GM21576 (cell line): ENCODE results near the gene USP26.
"Not testable (repeated sequence)": the region's sequence is repeated elsewhere in the genome, so short reads cannot be mapped to it uniquely, and the experiment has no call there.

Experiments used
- ATAC-seq: cut with Tn5 transposase; IDR thresholded peaks from one replicate; pipeline ENCODE4 v1.9.1; 2021; ENCODE audit warnings: mild to moderate bottlenecking, moderate library complexity; ENCODE audit not compliant: unreplicated experiment

Gene USP26, protein sequence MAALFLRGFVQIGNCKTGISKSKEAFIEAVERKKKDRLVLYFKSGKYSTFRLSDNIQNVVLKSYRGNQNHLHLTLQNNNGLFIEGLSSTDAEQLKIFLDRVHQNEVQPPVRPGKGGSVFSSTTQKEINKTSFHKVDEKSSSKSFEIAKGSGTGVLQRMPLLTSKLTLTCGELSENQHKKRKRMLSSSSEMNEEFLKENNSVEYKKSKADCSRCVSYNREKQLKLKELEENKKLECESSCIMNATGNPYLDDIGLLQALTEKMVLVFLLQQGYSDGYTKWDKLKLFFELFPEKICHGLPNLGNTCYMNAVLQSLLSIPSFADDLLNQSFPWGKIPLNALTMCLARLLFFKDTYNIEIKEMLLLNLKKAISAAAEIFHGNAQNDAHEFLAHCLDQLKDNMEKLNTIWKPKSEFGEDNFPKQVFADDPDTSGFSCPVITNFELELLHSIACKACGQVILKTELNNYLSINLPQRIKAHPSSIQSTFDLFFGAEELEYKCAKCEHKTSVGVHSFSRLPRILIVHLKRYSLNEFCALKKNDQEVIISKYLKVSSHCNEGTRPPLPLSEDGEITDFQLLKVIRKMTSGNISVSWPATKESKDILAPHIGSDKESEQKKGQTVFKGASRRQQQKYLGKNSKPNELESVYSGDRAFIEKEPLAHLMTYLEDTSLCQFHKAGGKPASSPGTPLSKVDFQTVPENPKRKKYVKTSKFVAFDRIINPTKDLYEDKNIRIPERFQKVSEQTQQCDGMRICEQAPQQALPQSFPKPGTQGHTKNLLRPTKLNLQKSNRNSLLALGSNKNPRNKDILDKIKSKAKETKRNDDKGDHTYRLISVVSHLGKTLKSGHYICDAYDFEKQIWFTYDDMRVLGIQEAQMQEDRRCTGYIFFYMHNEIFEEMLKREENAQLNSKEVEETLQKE

DNA sequence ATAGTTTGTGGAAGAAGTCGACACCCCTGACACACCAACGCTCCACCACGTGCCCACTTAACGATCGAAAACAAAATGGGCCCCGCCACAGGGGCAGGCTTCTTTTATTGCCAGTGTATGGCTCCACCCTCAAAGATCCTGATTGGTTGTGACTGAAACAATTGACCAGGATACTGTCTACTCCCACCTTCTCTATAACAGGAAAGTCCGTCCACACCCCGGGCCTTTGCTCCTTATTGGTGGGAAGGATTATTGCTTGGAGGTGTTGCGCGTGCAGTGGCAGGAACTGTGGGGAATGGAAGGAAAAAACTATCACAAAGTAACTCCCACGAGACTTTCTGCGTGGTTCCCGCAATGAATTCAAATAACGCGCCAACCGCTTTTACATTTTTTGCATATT is at the start of gene USP26:
Gene USP26, minus strand, starts transcription at position 79 of the 400 bp plus-strand sequence. CDS start 68,889 bp downstream, outside the sequence.
- ATAC-seq = no peak

DNA sequence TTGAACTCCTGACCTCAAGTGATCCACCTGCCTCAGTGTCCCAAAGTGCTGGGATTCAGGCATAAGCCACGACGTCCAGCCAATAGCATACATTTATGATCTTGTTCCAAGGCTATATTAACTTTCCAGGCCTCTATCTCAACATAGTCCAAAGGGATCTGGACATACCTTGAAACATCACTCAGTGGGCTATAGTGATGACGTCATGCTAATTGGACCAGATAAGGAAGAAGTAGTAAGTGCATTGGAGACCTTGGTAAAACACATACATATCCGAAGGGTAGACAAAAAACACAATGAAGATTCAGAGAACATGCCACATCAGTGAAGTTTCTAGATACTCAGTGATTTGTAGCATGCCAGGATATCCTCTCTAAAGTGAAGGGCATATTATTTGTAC is 37.4 kb upstream of the USP26 start:
- ATAC-seq = no peak

DNA sequence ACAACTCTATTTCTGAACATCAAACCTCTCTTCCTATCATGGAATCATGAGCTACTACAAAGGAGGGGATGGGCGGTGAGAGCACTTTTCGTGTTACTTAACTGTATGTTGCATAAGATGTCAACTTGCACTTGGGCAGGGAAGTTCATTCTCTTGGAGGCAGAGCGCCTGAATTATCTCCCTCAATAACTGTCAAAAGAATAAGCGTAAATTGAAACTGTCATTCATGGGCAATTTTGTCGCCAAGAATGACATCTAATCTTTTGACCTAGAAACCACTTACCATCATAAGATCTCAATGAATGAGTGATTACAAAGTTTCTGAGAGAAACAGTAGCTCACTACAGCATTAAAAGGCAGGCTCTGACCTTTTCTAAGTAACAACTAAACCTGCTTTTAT is 23.5 kb upstream of the USP26 start:
- no peak for ATAC-seq

DNA sequence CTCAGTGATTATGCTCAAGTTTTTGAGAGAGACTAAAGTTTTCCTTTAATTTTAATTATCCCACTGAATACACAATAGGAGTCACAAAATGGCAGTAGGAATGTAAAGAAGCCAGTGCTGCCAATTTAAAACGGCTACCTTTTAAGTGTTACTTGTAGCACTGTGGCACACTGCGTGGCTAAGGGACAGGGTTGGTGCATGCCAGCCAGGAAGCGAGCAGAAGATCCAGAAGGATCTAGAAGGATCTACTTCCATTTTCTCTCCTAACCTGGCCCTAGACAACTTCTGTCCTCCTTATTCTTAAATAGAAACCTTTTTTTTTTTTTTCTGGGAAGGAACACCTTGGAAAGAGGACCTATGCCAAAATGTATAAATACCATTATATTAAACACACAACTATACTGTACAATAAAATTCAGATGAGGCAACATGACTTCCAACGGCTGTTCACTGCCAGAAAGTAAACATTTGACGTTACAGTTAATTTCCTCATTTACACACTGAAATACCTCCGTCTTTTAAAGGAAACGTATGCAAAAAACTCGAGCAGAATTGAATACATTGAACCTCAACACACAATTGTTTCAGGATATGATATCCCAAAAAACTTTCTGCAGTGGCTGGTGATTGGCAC is 2.7 kb downstream of the USP26 start:
- no peak for ATAC-seq

DNA sequence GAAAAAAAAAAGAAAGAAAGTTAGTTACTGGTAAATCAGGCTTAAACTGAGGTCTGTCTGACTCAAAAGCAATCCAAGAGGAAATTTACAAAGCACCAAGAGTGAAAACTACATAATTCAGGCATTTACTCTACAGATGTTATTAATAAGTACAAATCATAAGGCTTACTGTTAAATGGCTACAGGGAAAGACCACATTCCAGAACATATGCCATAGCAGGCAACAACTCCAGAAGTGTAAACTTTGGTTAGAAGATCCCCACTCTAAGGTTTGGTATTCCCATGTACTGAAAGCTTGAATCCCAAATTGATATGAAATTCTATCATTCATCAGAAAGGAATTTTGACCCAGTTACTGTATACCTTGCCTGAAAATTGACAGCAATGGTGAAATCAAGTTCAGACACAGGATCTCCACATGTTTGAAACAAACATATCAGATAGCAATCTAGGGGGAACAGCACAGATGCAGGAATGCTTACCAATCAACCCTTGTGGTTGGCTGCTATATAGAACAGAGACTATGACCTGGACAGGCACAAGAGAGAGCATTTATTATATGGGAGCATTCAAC is 6.6 kb downstream of the USP26 start:
- ATAC-seq = no peak

DNA sequence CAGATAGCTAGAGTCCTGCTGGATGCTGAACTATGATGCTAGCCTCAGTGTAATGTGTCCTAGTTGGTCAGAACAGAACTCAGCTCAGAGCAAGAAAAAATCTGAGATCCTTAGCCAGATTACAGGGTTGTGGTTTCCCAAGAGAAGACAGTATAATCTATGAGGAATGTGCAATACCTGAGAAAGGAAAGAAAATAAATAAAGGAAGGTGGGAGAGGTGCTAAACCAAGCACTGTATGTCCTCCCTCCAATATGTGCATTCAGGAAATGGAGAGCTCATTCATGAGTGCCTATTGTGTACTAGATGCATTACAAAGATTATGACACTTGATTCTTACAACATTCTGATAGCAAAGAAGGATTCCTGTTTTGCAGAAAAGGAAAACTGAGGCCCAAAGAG is 7.5 kb downstream of the USP26 start:
- ATAC-seq = no peak

DNA sequence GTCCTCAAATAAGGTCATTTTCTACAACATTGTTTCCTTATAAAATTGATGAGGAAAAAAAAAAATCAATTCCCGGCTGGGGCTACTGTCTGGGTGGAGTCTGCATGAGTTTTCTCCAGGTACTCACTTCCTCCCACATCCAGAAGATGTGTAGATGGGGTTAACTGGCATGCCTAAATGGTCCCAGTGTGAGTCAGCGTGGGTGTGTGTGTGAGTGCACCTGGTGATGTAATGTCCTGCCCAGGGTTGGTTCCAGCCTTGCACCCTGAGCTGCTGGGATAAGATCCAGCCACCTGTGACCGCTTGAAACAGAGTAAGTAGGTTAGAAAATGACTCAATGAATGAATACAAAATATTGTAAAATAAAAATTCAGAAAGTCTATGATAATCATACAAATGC is 11.1 kb downstream of the USP26 start:
- no peak for ATAC-seq

DNA sequence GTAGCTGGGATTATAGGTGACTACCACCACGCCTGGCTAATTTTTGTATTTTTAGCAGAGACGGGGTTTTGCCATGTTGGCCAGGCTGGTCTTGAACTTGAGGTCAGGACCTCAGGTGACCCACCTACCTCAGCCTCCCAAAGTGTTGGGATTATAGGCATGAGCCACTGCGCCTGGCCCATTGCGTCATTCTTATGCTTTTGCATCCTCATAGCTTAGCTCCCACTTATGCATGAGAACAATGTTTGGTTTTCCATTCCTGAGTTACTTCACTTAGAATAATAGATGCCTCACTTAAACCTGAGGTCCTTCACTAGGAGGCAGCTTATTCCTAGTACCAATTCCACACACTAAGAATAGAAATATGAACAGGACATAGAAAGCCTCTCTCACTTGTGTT is 11.9 kb downstream of the USP26 start:
- not testable (repeated sequence) for ATAC-seq

DNA sequence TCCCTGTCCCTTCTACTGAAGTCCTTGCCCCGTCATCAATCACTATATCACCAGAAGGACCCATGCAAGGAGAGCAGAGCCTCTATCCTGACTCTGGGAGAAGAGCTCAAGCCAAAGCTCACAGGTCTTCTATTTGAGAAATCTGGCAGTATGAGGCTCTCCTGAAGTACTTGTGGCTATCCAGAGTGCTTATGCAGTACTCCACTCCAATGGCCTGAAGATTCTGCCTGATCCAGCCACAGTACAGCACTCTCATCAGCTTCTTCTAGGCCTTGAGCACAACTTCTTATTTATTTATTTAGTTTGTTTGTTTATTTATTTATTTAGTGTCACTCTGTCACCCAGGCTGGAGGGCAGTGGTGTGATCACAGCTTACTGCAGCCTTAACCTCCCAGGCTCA is 13.0 kb downstream of the USP26 start:
- ATAC-seq = no peak

DNA sequence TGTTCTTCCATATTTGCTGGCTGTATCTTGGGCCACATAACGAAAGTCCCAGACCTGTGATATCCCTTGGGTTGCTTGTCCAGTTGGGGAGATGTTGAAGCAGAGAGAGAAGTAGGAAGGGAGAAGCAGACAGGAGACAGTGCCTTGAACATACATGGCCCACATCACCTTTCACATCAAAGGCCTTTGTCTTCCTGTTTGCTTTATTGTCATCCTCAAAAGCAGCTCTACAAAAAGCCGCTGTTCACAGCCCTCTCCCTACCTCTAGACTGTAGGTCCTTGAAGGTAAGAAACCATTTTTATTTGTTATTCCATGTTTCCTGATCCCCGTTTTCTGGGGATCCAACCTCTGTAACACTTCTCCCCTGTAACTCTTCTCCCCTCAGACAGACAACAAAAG is 14.9 kb downstream of the USP26 start:
- ATAC-seq = no peak

DNA sequence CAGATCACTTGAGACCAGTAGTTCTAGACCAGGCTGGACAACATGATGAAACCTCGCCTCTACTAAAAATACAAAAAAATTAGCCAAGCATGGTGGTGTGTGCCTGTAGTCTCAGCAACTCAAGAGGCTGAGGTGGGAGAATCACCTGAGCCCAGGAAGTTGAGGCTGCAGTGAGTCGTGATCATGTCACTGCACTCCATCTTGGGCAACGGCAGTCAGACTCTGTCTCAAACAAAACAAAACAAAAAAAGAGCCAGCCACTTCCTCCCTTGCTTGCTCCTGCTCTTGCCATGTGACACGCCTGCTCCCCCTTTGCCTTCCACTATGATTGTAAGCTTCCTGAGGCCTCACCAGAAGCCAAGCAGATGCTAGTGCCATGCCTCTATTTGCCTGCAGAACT is 19.1 kb downstream of the USP26 start:
- ATAC-seq = not testable (repeated sequence)

DNA sequence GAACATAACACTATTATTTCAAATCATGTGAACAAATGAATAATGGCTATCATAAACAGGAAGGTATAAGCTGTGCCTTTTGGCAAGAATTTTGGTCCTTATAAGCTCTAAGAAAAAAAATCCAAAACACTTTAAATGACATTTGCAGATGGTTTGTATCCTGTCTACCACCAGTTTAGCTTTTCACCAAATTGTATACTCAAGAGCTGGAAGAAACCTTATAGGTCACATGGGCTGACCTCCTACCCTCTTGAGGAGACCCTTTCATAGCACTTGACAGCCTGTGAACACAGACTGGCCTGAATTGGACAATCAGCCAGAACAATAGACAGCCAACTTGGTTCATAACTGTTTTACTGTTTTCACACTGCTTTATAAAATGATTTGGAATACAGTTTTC is 24.3 kb downstream of the USP26 start:
- ATAC-seq = no peak

DNA sequence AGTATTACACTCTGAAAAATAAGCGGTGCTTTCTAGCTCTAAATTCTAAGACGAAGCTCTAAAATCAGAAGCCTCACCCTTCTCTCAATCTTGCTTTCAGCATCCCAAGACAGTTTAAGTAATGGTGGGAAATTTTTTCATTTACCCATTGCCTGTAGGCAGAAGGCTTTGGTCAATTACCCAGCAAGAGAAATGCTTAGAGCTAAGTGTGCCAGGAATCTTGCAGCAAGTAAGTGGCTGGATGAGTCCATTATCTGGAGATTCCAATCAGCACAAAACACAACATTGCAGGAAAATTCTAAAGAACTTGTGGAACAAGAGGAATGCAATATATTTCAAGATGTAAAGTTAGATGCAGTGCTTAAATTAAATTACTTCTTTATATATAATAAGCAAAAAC is 28.4 kb downstream of the USP26 start:
- ATAC-seq = no peak

DNA sequence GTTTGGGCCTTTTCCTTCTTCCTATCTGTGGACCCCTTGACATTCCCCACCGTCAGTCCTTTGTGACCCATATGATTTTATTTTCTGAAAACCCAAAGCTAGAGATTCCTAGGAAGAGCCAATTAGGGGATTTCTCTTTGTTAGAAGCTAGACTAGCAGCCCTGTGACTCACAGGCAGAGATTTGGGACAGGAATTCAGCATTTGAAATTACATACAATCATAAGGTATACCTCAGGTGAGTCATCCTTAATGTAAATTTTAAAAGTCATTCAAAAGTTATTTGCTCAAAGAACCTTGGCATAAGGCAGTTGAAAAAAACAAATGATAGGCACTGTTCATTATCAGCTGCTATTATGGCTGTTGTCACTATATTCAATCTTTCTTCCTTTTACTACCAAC is 40.6 kb downstream of the USP26 start:
- no peak for ATAC-seq

DNA sequence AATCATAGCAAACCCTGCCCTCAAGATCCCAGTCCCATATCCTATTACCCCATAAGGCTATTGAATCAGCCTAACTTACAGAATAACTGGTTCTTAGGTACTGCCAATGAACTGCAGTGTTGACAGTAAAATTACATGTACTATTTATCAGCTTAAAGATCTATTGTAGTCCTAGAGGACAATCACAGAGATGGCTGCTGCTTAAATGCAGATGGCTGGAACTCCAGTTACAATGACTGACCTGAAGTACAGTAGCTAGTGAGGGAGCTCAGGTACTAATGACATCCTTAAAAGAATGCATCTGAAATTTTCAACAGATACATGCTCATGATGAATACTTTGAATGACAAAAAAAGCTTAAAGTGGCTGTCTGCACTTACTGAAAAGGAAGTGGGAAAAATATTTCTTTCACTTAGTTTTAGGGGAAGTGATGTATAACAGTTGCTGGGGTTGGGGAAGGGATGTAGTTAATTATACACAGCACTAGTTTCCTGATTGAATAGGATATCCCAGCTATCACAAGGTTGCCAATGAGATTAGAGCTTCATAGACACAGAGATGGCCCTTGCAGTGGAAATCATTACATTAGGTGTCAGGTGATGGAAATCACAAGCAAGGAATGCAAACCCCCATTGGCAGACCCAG is 42.0 kb downstream of the USP26 start:
- ATAC-seq = no peak

DNA sequence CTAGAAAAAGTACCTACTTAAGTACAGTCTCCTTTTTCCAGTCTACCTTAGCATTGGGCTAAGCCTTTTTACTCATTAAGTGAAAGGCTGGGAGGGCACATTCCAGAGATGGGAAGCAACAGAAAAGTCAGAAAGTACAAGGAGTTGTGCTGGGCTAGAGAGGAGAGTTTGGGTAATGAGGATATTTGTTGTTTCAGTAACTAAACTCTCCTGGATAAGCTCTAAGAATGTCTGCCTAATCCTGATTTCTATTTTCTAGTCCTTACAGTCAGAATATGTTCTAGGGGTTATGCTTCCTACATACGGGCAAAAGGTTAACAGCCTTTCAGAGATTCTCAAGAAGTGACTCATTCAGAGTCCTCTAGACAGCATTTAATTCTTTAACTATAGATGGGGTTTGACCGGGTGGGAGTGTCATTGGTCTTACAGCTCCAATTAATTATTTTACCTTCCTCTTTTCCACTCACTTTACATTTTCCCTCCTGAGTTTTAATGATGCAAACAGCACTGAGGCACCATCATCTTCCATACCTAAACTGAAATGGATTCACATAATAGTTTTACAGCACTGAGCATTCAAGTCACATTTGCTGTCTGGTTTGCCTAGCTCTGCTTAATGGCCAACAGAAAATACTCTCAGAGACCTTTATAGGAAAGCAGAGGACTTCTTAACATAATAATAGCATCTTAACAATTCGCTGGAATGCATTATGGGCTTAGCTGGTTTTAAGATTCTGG is 42.9 kb downstream of the USP26 start:
- ATAC-seq = no peak

DNA sequence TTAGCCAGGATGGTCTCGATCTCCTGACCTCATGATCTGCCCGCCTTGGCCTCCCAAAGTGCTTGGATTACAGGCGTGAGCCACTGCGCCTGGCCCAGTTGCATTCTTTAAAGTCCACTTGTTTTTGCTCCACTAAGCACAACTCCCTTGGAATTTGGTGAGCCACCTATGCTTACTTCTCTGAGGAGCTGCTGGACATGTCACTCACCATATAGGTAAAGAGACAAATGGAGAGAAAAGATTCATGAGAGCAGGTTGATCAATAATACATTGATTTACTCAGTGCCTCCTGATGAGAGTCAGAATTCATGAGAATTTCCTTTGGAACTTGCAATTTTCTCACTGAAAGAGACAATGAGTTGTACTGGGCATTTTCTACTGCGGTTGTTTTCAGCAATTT is 48.2 kb downstream of the USP26 start:
- no peak for ATAC-seq

DNA sequence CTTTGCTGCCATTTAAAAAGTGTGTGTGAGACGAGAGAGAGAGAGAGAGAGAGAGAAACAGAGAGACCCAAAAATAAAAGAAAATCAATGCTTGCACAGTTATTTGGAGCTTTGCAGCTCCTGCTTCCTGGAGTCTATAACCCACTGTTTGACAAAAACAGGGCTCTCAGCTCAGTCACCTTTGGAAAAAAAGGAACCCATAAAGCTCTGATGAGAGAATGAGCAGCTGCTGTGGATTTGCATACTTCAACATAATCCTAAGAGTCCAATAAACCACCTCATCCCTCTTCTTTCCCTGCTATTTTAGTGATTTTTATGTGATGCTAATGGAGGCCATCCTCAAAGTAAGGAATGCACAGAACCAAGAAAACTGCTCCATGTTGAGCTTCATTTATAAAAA is 50.3 kb downstream of the USP26 start:
- no peak for ATAC-seq

DNA sequence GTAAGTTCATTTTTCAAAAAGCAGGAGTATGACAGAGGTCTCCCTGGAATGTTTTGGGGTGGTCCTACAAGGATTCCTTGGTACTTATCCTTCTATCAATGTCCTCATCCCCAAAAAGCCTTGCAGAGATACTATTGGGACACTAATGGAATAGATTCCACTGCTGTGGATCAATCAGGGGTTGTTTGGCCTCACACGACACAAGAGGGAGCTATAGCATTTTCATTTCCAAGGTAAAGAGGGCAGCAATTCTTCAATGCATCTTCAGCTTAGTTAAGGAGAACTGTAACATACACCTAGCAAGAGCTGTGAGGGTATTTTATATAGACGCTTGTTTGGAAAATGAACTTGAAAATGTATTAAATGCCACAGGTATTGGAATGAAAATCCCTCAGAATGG is 50.9 kb downstream of the USP26 start:
- ATAC-seq = no peak
